Colonic mucosa (tissue), 4 donors: ENCODE results near the gene ABCG2. TPM values are rescaled to one million over a fixed set of nuclear protein-coding genes. Genes with fewer than 3 reads are reported as not detected.
"Not testable (repeated sequence)": the region's sequence is repeated elsewhere in the genome, so short reads cannot be mapped to it uniquely, and the experiment has no call there.

Experiments used
- DNase-seq: peaks from one replicate; pipeline ENCODE4 v3.0.0-alpha.2; 2020
- H3K27ac ChIP-seq: fragments of 200-600 bp; one replicate; pipeline ENCODE4 v1.8.0; 2021
- H3K27me3 ChIP-seq: fragments of 200-600 bp; one replicate; pipeline ENCODE4 v1.8.0; 2021
- H3K36me3 ChIP-seq: fragments of 200-600 bp; one replicate; pipeline ENCODE4 v1.8.0; 2021
- H3K4me1 ChIP-seq: fragments of 200-600 bp; one replicate; pipeline ENCODE4 v1.8.0; 2021; ENCODE audit warnings: mild to moderate bottlenecking
- H3K4me3 ChIP-seq: fragments of 200-600 bp; one replicate; pipeline ENCODE4 v1.8.0; 2021
- H3K9ac ChIP-seq, 2 donors: one replicate each; pipeline ENCODE4 v1.7.0; 2013; ENCODE audit warnings: control low read depth in 2 of 2, low read depth in 2 of 2, low read length in 2 of 2
- H3K9me3 ChIP-seq: fragments of 200-600 bp; one replicate; pipeline ENCODE4 v1.8.0; 2021
- CTCF ChIP-seq: fragments of 200-600 bp; IDR thresholded peaks from one replicate; pipeline ENCODE4 v1.8.0; 2022; ENCODE audit warnings: antibody characterized with exemption, mild to moderate bottlenecking
- intact Hi-C: fragments of 100-400 bp; cut with DNase I; formaldehyde crosslinking; loops from one replicate; pipeline ENCODE4 v1.14.1; 2022
- total RNA-seq, 2 donors: library from RNA; stranded (reverse); fragmentation: NEBNext Ultra II Directional in 1 of 2; extraction: Animal tissue kit (Norgen Biotek cat#: 25700) in 1 of 2; gene quantifications; one replicate each; pipeline ENCODE4 v1.2.1, GENCODE V29; 2021
- donor health status: healthy.
- donor health status: DM: no; HTN: no; CAD: no.
- donor health status: DM: no; HTN: no; CAD: no.

Gene ABCG2
- total RNA-seq, 2 donors from 2014 or later = 7.5 to 18.8 TPM

- no peaks in the 10 kb centered on the region for H3K9me3 ChIP-seq
- H3K4me3 ChIP-seq = peak overlapping the region; percentile 56
- intact Hi-C loops = no loop called here
- peaks cover 10% of the 10 kb centered on the region for H3K27me3 ChIP-seq
- TF ChIP-seq CTCF = no peak
- H3K9ac ChIP-seq = peak overlapping the region in 1 of 2 donors; percentile 6
- H3K27ac ChIP-seq = no peak overlapping the region
- H3K4me1 ChIP-seq = no peaks in the 10 kb centered on the region
- no peak for DNase-seq
- H3K36me3 ChIP-seq = no peaks in the 10 kb centered on the region
These were observed 376 bp downstream of the ABCG2 start for GRCh38 chr4:88158038-88158488.

GRCh38 chr4:88152331-88152730, 6.1 kb downstream of the ABCG2 start:
- DNase-seq, H3K4me1 ChIP-seq, intact Hi-C loops: not testable (repeated sequence)

GRCh38 chr4:88148560-88148959, 9.9 kb downstream of the ABCG2 start:
- no peak overlapping the region for H3K4me3 ChIP-seq
- DNase-seq = no peak
- H3K4me1 ChIP-seq = no peaks in the 10 kb centered on the region
- TF ChIP-seq CTCF = no peak
- no peaks in the 10 kb centered on the region for H3K27me3 ChIP-seq
- no peak overlapping the region for H3K9ac ChIP-seq
- no peaks in the 10 kb centered on the region for H3K9me3 ChIP-seq
- intact Hi-C loops = no loop called here
- no peaks in the 10 kb centered on the region for H3K36me3 ChIP-seq
- no peak overlapping the region for H3K27ac ChIP-seq

More at GRCh38 chr4:88152331-88152730, 6.1 kb downstream of the ABCG2 start:
- not testable (repeated sequence) for H3K27me3 ChIP-seq, H3K27ac ChIP-seq, H3K9ac ChIP-seq, H3K4me3 ChIP-seq, H3K36me3 ChIP-seq, H3K9me3 ChIP-seq

- H3K27ac ChIP-seq = no peak overlapping the region
- no peak for TF ChIP-seq CTCF
- H3K9me3 ChIP-seq = no peaks in the 10 kb centered on the region
- no peak overlapping the region for H3K9ac ChIP-seq
- no peaks in the 10 kb centered on the region for H3K36me3 ChIP-seq
- intact Hi-C loops = no loop called here
- H3K4me1 ChIP-seq = no peaks in the 10 kb centered on the region
- no peak overlapping the region for H3K4me3 ChIP-seq
- DNase-seq = no peak
- H3K27me3 ChIP-seq = no peaks in the 10 kb centered on the region
These were observed 10.6 kb downstream of the ABCG2 start for GRCh38 chr4:88147799-88148217.

- Histone ChIP-seq H3K9me3 (no peaks in the 10 kb centered on the region), H3K36me3 (no peaks in the 10 kb centered on the region), H3K9ac (no peak overlapping the region), H3K27ac (no peak overlapping the region), H3K4me1 (no peaks in the 10 kb centered on the region), H3K27me3 (no peaks in the 10 kb centered on the region), H3K4me3 (no peak overlapping the region)
- intact Hi-C loops = no loop called here
- no peak for TF ChIP-seq CTCF
- DNase-seq = no peak
These were observed 11.5 kb downstream of the ABCG2 start for GRCh38 chr4:88146891-88147290.

- Histone ChIP-seq H3K9ac (no peak overlapping the region), H3K27me3 (no peaks in the 10 kb centered on the region), H3K27ac (no peak overlapping the region), H3K4me3 (no peak overlapping the region), H3K9me3 (no peaks in the 10 kb centered on the region), H3K4me1 (no peaks in the 10 kb centered on the region), H3K36me3 (no peaks in the 10 kb centered on the region)
- no peak for TF ChIP-seq CTCF
- no peak for DNase-seq
- intact Hi-C loops = no loop called here
These were observed 13.6 kb downstream of the ABCG2 start for GRCh38 chr4:88144866-88145300.
